Fibroblast of the conjunctiva (primary cell): ENCODE data around the gene EFHD2.
"Not testable (repeated sequence)": the region's sequence is repeated elsewhere in the genome, so short reads cannot be mapped to it uniquely, and the experiment has no call there.

ENCODE experiments used
- DNase-seq: peaks from one replicate; pipeline ENCODE4 v3.0.0-alpha.2; 2010; ENCODE audit warnings: low read depth

The EFHD2 gene

DNA sequence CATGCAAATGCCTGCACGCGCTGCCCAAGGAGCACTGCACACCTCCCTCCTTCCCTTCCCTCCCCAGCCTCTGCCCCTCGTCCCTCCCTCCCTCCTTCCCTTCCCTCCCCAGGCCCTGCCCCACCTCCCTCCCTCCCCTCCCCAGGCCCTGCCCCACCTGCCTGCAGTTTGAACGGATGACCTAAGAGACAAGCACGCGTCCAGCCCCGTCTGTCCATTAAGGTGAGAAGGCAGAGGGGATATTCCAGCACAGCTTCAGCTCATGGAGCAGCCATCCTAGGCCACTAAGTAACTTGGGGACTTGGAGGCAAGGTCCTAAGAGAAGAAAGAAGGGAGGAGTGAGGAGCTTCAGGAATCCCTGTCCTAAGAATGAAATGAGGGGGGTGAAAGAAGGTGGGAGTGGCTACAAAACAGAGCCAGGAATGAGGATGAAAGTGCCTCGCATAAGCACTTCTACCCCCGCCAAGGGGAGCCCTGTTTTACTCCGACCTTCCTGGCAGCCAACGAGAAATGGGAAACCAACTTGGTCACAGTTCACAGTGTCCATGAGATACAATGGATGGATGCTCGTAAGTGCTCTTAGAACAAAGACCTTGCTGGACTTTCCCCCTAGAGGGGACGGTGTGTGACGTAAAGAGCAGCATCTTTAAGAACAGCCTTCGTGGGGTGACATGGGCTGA lies 21.3 kb upstream of the EFHD2 start:
- no peak for DNase-seq

DNA sequence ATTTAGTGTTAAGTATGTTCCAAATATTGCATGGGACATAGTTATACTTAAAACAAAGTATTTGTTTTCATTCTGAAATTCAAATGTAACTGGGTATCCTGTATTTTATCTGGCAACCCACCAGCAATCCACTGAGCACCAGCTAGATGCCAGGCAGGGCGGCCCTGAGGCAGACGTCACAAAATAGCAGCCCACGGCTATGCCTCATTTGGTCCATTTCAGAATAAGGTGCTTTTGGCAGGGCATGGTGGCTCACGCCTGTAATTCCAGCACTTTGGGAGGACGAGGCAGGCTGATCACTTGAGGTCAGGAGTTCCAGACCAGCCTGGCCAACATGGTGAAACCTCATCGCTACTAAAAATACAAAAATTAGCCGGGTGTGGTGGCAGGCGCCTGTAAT lies 19.9 kb upstream of the EFHD2 start:
- DNase-seq = not testable (repeated sequence)

DNA sequence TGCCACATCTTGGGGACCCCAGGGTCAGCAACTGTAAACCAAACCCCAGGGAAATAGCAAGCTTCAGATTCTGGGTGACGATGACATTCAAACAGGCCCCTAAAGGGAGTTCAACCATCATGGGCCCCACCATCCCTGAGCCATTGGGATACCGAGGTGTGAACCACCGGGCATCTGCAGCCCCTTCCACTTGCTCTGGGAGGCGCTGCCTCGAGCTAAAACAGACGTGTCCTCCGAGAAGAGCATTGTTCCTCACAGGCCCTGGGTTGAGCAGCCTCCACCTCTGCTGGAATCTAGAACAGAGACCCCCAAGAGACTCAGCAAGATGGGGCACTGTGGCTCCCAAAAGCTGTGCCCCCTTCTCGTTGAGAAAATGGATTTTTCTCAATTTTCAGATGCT lies 19.0 kb upstream of the EFHD2 start:
- no peak for DNase-seq

DNA sequence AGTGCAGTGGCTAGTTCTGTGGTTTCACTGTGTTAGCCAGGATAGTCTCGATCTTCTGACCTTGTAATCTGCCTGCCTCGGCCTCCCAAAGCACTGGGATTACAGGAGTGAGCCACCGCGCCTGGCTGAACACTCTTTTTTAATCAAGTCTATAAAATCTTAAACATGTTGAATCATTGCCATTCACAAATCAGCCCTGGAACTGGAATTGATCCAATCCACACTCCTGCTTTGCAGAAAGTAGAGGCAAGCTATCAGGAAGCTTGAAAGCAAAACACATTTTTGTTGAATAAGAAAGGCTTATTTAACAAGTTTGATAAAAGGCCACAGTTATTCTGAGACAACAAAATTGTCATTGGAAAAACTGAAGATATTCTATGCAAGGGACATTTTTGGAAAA lies 18.3 kb upstream of the EFHD2 start:
- no peak for DNase-seq

DNA sequence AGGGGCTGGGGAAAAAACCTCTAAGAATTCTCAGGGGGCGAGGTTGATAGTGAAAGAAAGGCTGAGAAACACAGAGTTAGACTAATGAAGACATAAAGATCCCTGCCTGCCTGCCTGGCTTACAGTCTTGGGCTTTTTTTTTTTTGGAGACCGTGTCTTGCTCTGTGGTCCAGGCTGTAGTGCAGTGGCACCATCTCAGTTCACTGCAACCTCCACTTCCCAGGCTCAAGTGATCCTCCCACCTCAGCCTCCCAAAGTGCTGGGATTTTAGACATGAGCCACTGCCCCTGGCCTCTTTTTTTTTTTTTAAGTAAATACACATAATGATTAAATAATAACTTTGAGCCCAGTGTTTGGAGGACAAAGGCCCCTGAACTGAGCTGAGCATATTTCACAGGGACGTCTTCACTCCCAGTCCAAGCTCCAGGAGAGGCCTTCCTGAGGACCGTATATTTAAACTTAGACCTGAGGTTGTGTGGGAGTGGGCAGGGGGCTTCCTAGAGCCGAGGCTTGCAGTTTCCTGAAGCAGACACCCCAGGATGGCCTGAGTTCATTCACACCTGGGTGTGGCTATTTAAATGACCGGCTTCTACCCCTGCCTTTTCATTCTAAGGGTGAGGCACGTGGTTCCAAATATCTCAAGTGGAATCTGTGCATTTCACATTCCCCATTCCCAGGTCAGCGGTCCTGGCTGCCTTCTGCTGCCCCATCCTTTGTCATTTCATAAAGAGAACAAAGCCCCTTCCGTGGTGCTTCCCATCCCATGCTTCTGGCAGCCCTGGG lies 16.0 kb upstream of the EFHD2 start:
- no peak for DNase-seq

DNA sequence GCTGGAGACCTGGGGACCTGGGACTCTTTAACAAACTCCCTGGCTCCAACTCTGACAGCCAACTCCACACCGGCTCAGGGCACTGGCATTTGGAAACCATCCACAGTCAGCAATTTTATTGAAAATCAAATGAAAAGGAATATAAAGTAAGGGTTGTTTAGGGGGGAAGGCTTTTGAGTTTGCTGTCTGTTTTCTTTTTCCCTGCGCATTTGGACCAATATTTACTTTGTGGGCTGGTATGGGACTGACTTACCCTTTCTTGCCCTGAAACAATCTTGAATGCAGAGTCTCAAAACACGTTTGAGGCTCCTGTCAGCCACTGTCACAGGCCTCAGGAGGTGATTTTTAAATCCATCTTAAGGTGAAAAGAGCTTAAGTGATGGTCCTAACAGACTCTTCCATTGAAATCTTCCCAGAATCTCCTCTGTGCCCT lies 15.4 kb upstream of the EFHD2 start:
- DNase-seq = no peak

DNA sequence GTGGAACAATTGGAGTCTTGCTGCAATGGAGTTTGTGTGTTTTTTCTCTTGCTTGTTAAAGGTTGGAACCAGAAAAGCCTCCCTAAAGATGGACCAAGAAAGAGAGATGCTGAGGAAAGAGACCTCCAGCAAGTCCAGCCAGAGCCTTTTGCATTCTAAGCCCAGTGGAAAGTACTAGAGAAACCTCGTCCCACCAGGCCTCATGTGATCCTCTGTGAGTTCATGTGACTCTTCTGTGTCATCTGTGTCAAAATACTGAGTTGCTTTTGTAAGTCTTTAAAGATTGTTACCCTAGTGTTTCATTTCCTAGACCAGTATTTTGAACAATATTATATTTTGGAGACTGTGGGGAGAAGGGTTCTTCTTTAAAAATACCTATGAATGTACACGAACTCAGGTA lies 12.5 kb upstream of the EFHD2 start:
- no peak for DNase-seq

DNA sequence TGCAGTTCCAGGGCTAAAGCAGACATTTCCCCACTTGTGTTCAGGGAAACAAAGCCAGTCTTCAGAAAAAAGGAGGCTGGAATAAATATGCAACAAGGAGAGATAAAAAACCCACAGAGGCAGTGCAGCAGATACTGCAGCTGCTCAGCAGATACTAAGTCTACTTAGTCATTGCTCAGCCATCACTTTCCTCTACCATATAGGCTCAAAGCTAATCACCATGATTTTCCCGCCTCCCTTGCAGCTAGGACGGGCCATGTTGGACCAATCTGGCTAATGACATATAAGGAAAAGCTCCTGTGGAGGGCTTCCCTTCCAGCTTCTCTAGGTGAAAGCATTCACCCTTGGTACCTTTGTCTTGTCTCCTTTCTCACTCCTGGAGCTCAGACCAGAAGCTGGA lies 10.0 kb upstream of the EFHD2 start:
- no peak for DNase-seq

DNA sequence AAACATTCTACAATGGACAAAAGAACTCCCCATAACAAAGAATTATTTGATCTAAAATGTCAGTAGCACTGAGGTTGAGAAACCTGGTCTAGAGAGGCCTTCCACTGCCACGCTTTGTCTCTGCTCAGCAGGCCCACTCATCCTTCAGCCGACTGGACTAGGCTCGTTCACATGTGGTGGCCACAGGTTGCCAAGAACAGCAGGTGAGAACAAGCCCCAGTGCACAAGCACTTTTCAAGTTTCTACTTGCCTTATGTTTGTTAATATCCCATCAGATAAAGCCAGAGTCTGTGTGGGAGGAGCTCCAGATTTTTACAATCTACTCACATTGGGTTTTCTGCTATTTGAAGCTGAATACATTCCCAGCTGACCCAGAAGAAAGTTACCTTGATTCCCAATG lies 9.1 kb upstream of the EFHD2 start:
- no peak for DNase-seq

DNA sequence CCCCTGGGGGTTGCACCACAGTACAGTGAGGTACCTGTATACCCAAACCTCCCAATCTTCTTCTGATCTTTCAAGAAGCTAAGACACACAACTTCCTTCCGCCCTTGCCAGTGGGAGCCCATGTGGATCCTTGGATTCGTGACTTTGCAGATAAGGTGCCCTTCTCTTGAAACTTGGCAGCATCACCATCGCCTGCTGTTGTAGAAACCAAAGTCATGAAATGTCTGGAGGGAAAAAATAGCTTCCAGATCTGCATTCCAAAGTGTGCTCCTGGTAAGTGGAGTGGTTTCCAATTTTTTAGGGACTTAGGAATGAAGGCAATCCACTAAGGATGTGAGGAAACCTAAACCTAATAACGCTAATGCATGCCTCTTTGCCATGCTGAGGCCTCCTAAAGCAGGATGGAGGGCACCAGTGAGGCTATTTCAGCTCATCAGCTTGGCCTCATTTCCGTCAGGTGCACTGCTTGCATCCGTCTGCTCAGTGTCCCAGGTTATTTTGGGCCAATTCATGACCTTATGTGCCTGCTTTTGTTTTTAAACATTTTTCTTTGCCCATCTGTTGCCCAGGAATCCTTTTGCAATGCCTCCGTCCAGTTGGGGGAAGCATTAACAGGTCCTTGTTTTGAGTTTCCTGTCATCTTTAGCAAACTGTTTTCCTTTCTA lies 8.2 kb upstream of the EFHD2 start:
- no peak for DNase-seq

DNA sequence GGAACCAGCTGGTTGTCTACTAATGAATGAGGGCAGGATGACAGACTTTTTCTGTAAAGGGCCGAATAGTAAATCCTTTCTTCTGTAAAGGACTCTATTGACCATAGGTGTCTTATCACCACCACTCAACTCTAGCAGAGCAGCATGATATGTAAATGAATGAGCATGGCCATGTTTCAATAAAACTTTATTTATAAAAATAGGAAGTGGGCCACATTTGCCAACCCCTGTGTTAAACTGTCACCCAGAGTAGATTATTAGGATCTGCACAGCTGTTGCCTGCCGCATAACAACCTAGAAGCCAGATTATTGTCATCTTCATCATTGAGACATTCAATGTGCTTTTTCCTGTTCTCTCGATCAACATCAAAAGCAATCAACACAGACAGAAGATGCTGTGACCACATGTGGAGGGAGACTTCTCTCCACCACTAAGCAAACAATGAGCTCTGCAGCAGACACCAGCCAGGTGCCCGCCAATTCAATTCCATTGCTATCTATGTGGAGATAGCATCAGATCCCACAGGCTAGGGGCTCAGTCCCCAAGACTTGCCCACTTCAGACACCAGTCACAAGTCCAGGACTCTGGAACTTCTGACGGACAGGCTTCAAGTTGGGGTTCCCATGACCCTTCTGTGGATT lies 6.8 kb upstream of the EFHD2 start:
- DNase-seq = no peak

DNA sequence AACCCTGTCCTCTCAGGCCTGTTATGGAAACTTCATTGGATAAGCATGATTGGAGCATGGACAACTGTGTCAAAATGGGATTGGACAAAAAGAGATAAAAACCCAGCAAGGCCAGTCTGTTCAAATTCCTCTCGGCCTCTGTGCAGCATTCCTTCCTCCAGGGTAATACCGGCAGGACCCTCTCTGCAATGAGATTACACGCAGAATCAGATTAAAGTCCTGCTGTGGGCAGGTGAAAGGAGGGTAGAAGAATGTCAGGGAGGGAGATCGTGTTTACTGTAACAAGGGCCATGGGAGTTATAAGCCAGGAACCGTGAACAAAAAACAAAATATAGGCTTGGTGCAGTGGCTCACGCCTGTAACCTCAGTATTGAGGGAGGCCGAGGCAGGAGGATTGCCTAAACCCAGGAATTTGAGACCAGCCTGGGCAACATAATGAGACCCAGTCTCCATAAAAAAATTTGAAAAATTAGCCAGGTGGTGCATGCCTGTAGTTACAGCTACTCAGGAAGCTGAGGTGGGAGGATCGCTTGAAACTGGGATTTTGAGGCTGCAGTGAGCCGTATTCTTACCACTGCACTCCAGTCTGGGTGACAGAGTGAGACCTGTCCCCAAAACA lies 5.6 kb upstream of the EFHD2 start:
- no peak for DNase-seq

DNA sequence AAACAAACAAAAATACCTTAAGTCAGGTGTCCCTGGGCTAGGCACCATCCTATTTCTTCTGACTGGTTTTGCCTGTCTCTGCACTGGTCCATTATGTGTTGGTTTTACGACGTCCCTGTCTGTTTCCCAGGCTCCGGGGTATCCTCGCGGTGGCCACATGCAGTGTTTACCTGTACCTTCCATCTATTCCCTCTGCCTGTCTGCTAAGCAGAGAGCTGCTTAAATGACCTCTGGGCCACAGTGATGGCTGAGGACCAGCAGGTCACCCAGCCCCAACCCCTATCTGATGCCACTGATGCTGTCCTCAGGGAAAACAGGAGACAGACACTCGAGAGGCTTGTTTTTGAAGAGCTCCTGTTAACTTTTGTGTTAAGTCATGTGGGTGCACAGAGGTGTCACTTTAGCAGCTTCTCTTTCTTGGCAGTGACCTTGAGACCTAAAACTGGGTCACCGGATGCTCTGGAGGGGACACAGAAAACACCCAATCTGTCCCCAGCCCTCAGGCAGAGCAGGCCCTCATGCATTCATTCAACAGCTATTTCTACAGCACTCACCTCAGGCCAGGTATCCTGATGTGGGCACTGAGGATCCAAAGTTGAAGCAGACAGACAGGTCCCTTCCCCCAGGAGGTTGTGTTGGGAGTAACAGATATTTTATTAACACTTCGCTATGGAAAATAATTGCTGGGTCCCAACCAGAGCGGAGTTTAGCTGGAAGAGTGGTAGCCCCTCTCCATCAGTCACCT lies 4.4 kb upstream of the EFHD2 start:
- no peak for DNase-seq

DNA sequence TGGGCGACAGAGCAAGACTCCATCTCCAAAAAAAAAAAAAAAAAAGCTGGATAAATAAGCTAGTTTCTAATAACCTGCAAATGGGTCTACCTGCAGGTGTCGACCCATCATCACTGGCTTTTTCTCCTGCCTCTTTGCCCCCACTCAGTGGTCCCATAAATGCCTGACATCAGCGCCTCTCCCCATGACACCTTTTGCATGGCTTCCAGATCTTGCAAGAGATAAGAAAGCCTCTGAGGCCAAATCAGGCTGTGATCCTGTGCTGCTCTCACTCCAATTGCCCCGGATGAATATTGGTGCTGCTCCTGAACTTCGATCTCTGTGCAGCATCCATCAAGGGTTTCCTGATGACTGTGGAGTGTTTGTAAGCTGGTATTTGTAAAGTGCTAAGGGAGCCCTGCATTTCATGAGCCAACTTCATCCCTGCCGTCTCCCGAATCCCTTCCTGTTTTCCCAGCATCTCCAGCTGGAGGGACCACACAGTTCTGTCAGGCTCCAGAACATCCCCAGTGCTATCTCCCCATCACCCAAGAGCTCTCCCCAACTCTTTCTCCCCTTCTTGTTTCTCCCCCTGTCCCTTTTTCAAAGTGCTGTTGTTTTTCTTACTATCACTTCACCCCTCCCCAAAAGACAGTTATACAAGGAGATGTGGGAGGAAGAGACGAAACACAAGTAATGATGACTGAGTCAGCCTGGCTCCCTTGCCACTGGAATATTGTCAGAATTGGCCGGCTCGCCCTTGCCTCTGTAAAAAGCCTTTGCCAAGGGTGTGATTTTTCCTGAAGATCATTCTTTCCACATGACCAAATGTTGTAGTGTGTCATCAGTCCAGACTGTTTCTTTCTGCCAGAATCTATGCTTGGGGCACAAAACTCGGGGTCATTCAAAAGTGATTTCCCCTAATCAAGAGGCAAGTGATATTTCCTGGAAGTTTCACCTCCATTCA lies 2.8 kb upstream of the EFHD2 start:
- peak; percentile 81 for DNase-seq

DNA sequence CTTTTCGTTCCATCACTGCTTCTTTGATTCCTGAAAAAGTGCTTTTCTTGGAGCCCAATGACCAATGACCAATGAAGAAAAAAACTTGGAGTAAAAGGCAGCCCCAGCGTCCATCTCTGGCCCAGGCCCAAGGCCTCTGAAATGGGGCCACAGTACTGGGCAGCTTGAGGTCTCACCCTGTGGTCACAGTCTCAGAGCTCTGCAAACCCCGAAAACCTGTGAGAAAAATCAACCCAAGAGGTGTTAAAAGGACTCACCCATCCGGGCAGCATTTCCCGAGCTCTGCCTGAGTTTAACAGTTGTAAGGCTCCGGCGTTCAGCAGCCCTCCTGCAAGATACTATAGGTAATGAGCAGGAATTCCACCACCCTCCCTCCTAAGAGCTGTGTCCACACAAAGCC lies 2.1 kb upstream of the EFHD2 start:
- no peak for DNase-seq

DNA sequence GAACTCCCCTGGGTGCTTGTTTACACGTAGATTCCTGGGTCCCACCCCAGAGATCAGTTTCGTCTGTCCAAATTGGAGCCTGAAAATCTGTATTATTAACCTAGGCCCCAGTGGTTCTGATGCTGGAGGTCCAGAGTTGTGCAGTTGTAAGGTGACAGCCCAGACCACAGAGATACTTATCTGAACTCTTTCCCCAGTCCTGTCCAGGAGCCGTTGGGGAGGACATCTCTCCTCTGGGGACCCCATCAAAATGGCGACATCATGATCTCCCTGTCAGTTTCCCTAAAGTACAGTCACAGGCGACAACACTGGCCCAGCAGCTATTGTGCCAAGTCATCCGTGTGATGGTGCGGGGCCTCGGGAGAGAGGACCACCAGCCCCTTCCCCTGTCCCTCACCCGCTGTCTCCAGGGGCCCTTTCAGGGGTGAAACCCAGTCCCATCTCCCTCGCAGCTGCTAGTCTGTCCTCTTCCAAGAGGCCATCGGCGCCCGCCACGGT lies 749 bp upstream of the EFHD2 start:
- DNase-seq = no peak

DNA sequence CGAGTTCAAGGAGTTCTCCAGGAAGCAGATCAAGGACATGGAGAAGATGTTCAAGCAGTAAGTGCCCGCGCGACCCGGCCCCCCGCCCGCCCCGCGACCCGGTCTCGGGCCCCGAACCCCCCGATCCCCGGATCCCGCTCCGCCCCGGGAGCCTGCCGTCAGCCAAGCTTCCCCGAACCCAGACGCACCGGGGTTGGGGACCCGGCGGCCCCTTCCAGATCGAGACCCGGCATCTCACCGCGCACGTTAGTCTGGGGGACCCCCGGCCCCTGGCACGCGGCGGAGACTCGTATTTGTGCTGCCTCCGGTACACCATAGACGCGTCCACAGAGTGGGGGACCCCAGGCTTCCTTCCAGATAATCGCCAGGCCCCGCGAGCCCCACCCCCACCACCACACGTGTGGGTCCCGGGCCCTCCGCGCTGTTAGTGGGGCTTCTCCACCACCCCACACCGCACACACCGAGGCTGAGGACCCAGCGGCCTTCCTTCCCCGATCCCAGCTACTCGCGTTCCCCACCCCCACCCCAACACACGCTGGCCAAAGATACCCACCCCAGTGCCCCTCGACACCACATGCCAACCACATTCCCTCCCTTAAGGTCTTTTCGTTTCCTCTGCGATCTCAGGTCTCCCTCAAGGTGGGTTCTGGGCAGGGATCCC lies 665 bp downstream of the EFHD2 start:
- DNase-seq = no peak

DNA sequence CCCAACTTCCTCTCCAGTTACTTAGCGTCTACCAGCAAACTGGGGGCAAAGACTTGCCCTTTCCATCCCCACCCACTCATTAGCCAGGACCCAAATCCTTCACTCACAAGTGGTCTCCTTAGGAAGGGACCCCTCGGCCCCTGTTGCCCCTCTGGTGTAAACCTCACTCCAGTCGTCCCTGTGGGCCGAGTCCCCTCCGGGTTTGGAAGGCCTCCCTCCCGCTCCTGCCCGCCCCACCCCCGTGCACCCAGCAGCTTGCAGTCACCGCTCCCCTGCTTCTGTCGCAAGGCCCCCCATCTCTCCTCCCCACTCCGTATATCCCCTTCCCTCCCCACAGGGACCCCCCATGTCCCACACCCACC lies 1.2 kb downstream of the EFHD2 start:
- DNase-seq = no peak

DNA sequence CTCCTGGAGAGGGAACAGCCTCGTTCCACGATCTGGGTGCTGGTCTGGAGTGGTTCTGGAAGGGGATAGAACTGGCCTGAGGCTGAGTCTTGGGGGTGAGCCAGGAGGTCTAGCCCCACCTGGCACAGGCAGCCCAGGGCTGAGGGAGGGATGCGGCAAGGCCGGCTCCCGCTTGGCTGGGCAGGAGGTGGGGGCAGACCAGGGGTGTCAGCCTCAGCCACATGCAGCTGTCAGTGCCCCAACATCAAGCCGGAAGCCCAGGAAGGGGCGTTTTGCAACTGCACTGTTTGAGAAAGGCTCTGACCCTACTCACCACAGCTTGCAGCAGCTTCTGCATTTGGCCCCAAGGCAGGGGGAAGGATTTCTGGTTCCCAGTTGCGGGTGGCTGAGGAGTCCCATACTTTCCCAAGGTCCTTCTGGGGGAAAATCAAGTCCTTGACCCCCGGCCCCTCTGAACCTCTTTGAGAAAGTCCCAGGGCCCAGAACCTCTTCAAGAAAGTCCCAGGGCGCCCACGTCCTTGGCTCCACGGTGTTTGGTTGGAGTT lies 2.0 kb downstream of the EFHD2 start:
- no peak for DNase-seq
